Motor neuron (in vitro differentiated cells): ENCODE measurements around the gene KDM5A. TPM values are rescaled to one million over a fixed set of nuclear protein-coding genes. Genes with fewer than 3 reads are reported as not detected.
"Not testable (repeated sequence)": the region's sequence is repeated elsewhere in the genome, so short reads cannot be mapped to it uniquely, and the experiment has no call there.

Experiments used
- ATAC-seq, 8 experiments: fragments of 200-7000 bp; cut with Tn5 transposase; replicated peaks in 6 of 8; 2 replicates each; pipeline ENCODE4 v1.8.0; 2021; ENCODE audit warnings: mild to moderate bottlenecking in 8 of 8, moderate library complexity in 8 of 8
- H3K27ac ChIP-seq, 2 donors: fragments of 250-450 bp; sonication (Bioruptor Pico); 2 replicates each; pipeline ENCODE4 v1.9.0; 2021; ENCODE audit warnings: antibody characterized with exemption in 2 of 2, mild to moderate bottlenecking in 2 of 2, moderate library complexity in 1 of 2
- H3K4me1 ChIP-seq, 2 donors: fragments of 250-450 bp; sonication (Bioruptor Pico); replicated peaks in 1 of 2; 2 replicates each; pipeline ENCODE4 v1.6.1; 2021; ENCODE audit warnings: antibody characterized with exemption in 2 of 2, mild to moderate bottlenecking in 2 of 2, moderate library complexity in 1 of 2
- H3K4me3 ChIP-seq, 5 donors: fragments of 250-450 bp; sonication (Bioruptor Pico); 2 replicates each; pipeline ENCODE4 v1.9.0; 2021; ENCODE audit warnings: antibody characterized with exemption in 5 of 5, mild to moderate bottlenecking in 5 of 5, moderate library complexity in 4 of 5
- WGBS, 10 experiments: fragments of 450-650 bp; shearing (Covaris generic); methylation state at CpG; one replicate each; pipeline ENCODE4 v1.0.0; 2022; 5-methylcytosine and 5-hydroxymethylcytosine counted together
- in situ Hi-C, 9 experiments: fragments of 400-800 bp; cut with MboI; loops; one replicate each; pipeline ENCODE4 v1.15.0; 2021; ENCODE audit warnings: low sequenced_read_pairs in 9 of 9, low pct_unique_long_range_greater_than_20kb in 2 of 9; ENCODE audit not compliant: unreplicated experiment in 9 of 9
- total RNA-seq, 8 experiments: library from RNA; unstranded; fragments of 300-600 nt; gene quantifications; 2 replicates each; pipeline versions ENCODE4 v1.2.3 to v1.2.4, GENCODE V29; 2022

The KDM5A gene
- total RNA-seq = 10 to 100 TPM; 23.7 to 74.2 (median 42.8) TPM

GRCh38 chr12:389142-390096 lies at the start of gene KDM5A:
Gene KDM5A, minus strand, starts transcription at chr12:389320. Its CDS starts 229 bp downstream, at chr12:389091.
- Histone ChIP-seq H3K27ac (peak within 1 kb of the TSS; percentile 99 to 100), H3K4me1 (peaks cover 5 to 20% of the 10 kb centered on the region in 2 donors), H3K4me3 (peak within 1 kb of the TSS; percentile 79 to 97 (median 96))
- peak; percentile 92 to 98 (median 97) for ATAC-seq
- 0 to 30% (median 3%) methylated on average over 1 to 17 of the region's 53 CpGs; no CpG with 5 or more reads in 1 of the 10 experiments for WGBS, 10 experiments
- in situ Hi-C loops = no loop called here

DNA sequence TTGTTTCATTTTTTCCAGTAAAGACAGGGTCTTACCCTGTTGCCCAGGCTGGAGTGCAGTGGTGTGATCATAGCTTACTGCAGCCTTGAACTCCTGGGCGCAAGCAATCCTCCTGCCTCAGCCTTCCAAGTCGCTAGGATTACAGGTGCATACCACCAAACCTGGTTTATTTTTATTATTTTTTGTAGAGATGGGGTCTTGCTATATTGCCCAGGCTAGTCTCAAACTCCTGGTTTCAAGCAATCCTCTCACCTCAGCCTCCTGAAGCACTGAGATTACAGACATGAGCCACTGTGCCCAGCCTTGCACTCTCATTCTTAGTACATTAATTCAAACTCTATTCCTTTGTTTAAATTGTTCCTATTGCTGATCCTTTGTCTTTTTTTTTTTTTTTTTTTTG lies 46.6 kb upstream of the KDM5A start:
- in situ Hi-C loops, H3K27ac ChIP-seq, H3K4me3 ChIP-seq, ATAC-seq, H3K4me1 ChIP-seq: not testable (repeated sequence)
- 85 to 100% (median 100%) methylated on average over 1 to 2 of the region's 2 CpGs; no CpG with 5 or more reads in 3 of the 10 experiments for WGBS, 10 experiments

GRCh38 chr12:422526-422925 lies 33.4 kb upstream of the KDM5A start:
- in situ Hi-C loops = no loop called here
- WGBS, 10 experiments = 57 to 100% (median 92%) methylated on average over 1 to 3 of the region's 3 CpGs; no CpG with 5 or more reads in 1 of the 10 experiments
- H3K4me3 ChIP-seq = no peak overlapping the region

DNA sequence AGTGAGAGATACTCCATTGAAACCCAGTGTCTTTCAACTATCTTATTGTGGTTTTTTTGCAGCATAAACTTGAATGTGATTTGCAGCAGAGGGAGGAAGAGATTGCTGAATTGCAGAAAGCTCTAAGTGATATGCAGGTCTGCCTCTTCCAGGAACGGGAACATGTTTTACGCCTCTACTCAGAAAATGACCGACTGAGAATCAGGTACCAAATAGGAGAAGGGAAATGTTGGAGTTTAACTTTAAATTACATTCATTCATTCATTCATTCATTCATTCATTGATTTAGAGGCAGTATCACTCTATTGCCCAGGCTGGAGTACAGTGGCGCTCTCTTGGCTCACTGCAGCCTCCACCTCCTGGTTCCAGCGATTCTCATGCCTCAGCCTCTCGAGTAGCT lies 29.3 kb upstream of the KDM5A start:
- no peak overlapping the region for H3K4me3 ChIP-seq
- no peak overlapping the region for H3K27ac ChIP-seq
- in situ Hi-C loops = no loop called here
- no peaks in the 10 kb centered on the region for H3K4me1 ChIP-seq
- ATAC-seq = no peak
- 86 to 100% (median 96%) methylated on average over 1 to 6 of the region's 6 CpGs; no CpG with 5 or more reads in 2 of the 10 experiments for WGBS, 10 experiments

More at GRCh38 chr12:422526-422925, 33.4 kb upstream of the KDM5A start:
- H3K4me1 ChIP-seq = no peaks in the 10 kb centered on the region
- ATAC-seq = no peak
- H3K27ac ChIP-seq = no peak overlapping the region

DNA sequence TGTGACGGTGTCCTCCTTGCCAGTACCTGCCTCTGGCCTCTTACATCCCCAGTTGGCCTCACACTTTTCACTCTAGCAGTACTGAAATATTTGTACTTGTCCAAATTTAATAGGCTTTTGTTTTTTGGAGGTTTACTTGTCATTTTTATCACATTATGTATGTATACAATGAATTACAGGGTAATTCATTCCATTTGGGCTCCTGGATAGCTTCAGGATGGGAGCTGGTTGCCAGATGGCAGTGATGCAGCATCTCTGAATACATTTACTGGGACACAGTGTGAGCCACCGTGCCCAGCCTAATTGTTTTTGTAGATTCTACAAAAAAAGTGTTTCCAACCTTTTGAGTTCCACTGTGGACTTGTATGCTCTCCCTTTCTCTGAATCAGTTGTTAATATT lies 25.7 kb upstream of the KDM5A start:
- in situ Hi-C loops = no loop called here
- no peaks in the 10 kb centered on the region for H3K4me1 ChIP-seq
- 0 to 100% (median 68%) methylated on average over 1 to 2 of the region's 2 CpGs; no CpG with 5 or more reads in 2 of the 10 experiments for WGBS, 10 experiments
- H3K4me3 ChIP-seq = no peak overlapping the region
- H3K27ac ChIP-seq = no peak overlapping the region
- peak in 3 of 8 experiments; percentile 45 to 50 (median 46) for ATAC-seq

DNA sequence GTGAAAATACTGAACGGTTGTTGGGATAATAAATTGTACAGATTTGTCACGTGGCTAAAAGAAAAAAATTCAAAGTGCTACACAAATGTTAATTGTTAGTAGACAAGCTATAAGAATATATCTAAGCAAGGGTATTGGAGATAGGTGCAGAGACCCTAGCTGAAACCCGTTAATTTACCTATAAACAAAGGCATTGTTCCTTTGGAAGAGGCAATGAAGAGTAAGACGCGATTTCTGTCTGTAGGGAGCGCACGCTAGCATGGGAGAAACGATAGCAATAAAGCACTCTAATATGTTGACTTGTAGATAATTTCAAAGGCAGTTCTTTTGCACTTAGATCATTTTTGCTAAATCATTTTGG lies 12.9 kb upstream of the KDM5A start:
- WGBS, 10 experiments = 0 to 3% (median 0%) methylated on average over 1 to 8 of the region's 8 CpGs; no CpG with 5 or more reads in 1 of the 10 experiments
- H3K27ac ChIP-seq = no peak overlapping the region
- ATAC-seq = peak in 4 of 8 experiments; percentile 2 to 18 (median 8)
- H3K4me3 ChIP-seq = peak overlapping the region; percentile 51 to 88 (median 54)
- H3K4me1 ChIP-seq = peaks cover 7% of the 10 kb centered on the region in 2 donors
- in situ Hi-C loops = no loop called here

DNA sequence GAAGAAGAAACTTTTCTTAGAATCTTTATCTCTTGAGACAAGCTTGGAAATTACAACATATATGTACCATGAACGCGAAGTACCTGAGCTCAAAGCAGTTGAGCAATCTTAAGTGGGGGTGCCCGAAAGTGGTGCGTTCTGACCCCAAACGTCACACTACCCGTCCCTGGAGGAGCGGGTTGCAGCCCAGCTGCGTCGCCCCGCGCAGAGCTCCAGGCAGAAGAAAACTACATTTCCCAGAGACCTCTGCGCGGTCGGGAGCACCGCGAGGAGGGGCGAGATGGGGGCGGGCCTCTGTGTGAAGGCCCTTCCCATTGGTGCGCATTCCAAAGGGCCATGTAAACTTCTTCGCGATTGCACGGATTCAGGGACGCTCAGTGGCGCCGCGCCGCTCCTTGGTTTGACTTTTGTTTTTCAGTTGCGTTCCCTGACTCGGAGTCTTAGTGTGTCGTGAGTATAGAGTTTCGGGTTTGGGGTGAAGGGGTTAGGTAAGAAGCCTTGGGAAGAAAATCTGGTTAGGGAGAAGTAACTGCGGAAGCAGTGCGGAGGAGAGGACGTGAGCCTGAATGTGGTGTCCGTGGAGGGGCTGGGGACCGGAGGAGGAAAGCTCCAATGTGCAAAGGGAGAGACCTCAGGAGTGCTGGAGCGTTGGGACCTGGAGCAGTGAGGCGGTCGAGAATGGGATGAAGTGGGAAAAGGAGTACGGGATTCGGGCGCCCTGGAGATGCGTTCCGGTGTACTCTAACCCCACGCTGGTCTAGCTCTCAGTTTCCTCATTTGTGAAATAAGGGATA lies 12.3 kb upstream of the KDM5A start, which contains the start of gene CCDC77:
TSS of gene CCDC77 (plus strand) at position 410 of the 794 bp plus-strand sequence. CDS start 7,740 bp downstream, outside the sequence.
- H3K4me1 ChIP-seq = peaks cover 7% of the 10 kb centered on the region in 2 donors
- peak; percentile 98 to 100 (median 99) for ATAC-seq
- H3K27ac ChIP-seq = no peak within 1 kb of the TSS
- 0 to 1% (median 1%) methylated on average over 5 to 38 of the region's 45 CpGs; no CpG with 5 or more reads in 1 of the 10 experiments for WGBS, 10 experiments
- H3K4me3 ChIP-seq = peak within 1 kb of the TSS; percentile 51 to 88 (median 54)
- in situ Hi-C loops = no loop called here

DNA sequence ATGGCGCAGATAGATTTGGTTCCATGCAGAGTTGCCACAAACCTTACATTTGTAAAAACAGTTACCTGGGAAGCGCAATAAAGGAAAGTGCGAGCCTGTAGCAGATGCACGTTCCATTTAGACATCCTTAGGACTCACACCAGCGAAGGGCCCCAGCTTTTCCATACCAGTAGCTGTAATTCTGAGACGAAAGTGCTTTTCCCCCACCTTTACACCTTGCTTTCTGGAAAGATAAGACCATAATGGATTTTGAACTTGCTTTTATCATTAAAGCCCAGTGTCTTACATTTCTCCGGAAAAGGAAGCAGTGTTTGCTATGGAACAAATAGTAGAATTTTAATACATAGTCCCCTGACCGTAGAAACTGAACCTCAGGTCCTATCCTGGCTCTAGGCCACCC lies 11.7 kb upstream of the KDM5A start:
- H3K4me1 ChIP-seq = peaks cover 7% of the 10 kb centered on the region in 2 donors
- in situ Hi-C loops = no loop called here
- peak in 3 of 8 experiments; percentile 2 to 5 (median 3) for ATAC-seq
- no peak overlapping the region for H3K27ac ChIP-seq
- peak overlapping the region; percentile 51 to 88 (median 54) for H3K4me3 ChIP-seq
- 26 to 61% (median 51%) methylated on average over 4 to 7 of the region's 8 CpGs for WGBS, 10 experiments

DNA sequence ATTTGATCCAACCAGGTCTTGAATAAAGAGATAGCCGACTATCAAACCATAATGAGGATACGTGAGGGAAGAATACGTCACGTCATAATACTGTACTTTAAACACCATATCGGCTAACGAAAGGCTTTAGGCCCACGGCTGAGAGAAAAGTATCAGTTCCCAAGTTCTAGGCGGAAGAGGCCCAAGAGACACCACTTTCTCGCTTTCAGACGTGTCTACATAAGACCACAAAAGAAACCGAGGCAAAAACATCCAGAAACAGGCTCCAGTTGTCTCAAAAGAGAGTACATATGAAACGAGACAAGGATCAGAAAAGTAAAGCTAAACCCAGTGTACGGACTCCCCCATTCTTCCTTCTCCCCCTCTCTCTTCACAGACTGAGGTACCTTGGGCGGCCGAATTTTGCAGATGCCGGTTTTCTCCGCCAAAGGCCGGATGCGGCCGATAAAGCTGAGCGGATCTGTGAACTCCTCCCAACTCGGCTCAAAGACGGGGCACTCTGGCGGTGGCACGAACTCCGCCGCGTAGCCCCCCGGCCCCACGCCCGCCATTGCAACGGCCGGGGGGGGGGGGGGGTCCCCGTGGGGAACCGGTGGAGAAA lies 479 bp downstream of the KDM5A start:
- in situ Hi-C loops = no loop called here
- H3K4me3 ChIP-seq = peak overlapping the region; percentile 79 to 97 (median 96)
- H3K4me1 ChIP-seq = peaks cover 5 to 20% of the 10 kb centered on the region in 2 donors
- peak overlapping the region; percentile 99 to 100 for H3K27ac ChIP-seq
- peak; percentile 14 to 42 (median 26) for ATAC-seq
- 0 to 8% (median 0%) methylated on average over 2 to 14 of the region's 35 CpGs; no CpG with 5 or more reads in 1 of the 10 experiments for WGBS, 10 experiments

DNA sequence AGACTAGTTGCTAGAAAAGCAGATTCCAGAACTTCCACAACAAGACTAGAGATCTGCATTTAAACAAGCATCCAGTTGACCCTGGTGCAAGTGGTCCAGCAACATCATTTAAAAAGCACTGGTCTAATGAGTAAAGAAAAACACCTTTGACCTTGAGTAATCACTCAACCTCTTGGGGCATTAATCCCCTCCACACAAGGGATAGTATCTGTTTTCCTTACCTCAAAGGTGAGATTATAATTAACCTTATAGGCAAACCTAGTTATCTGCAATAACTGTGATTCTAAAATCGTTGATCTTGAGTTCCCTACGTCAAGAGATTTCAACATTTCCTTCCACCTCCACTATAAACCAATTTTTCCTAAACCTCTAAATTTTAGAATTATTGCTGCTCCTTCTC lies 1.1 kb downstream of the KDM5A start:
- peaks cover 5 to 20% of the 10 kb centered on the region in 2 donors for H3K4me1 ChIP-seq
- H3K4me3 ChIP-seq = peak overlapping the region; percentile 79 to 97 (median 96)
- no peak overlapping the region for H3K27ac ChIP-seq
- WGBS, 10 experiments = 0 to 17% (median 5%) methylated on average over 1 to 2 of the region's 2 CpGs; no CpG with 5 or more reads in 2 of the 10 experiments
- in situ Hi-C loops = no loop called here
- no peak for ATAC-seq

- in situ Hi-C loops = no loop called here
- Histone ChIP-seq H3K4me1 (peaks cover 5 to 20% of the 10 kb centered on the region in 2 donors), H3K27ac (no peak overlapping the region), H3K4me3 (peak overlapping the region; percentile 4 to 97 (median 96))
- 17 to 70% (median 60%) methylated on average over 1 to 4 of the region's 4 CpGs for WGBS, 10 experiments
- ATAC-seq = no peak
These were observed 2.5 kb downstream of the KDM5A start for GRCh38 chr12:386651-387050.

DNA sequence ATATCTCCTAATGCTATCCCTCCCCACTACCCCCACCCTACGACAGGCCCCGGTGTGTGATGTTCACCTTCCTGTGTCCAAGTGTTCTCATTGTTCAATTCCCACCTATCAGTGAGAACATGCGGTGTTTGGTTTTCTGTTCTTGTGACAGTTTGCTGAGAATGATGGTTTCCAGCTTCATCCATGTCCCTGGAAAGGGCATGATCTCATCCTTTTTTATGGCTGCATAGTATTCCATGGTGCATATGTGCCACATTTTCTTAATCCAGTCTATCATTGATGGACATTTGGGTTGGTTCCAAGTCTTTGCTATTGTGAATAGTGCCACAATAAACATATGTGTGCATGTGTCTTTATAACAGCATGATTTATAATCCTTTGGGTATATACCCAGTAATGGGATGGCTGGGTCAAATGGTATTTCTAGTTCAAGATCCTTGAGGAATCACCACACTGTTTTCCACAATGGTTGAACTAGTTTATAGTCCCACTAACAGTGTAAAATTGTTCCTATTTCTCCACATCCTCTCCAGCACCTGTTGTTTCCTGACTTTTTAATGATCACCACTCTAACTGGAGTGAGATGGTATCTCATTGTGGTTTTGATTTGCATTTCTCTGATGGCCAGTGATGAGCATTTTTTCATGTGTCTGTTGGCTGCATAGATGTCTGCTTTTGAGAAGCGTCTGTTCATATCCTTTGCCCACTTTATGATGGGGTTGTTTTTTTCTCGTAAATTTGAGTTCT lies 18.2 kb downstream of the KDM5A start:
- ATAC-seq, H3K4me1 ChIP-seq, H3K27ac ChIP-seq, in situ Hi-C loops, H3K4me3 ChIP-seq: not testable (repeated sequence)
- WGBS, 10 experiments = 100% methylated on average over 1 to 2 of the region's 5 CpGs; no CpG with 5 or more reads in 5 of the 10 experiments
